Putamen (tissue), 1 donor: ENCODE measurements around the gene KIAA0040.

Experiments used
- DNase-seq: peaks from one replicate; pipeline ENCODE4 v3.0.0-alpha.2; 2016; ENCODE audit warnings: low spot score

Gene KIAA0040

GRCh38 chr1:175200678-175201521, 8.3 kb upstream of the KIAA0040 start:
- DNase-seq = no peak

GRCh38 chr1:175198332-175198731, 5.8 kb upstream of the KIAA0040 start:
- DNase-seq = no peak

- DNase-seq = no peak
Observed at GRCh38 chr1:175197531-175197930, 5.0 kb upstream of the KIAA0040 start.

GRCh38 chr1:175195798-175196197, 3.2 kb upstream of the KIAA0040 start:
- DNase-seq = no peak

- no peak for DNase-seq
Observed at GRCh38 chr1:175195281-175195680, 2.7 kb upstream of the KIAA0040 start.

GRCh38 chr1:175193527-175193910, 943 bp upstream of the KIAA0040 start:
- DNase-seq = no peak

- no peak for DNase-seq
Observed at GRCh38 chr1:175192111-175192629, 406 bp downstream of the KIAA0040 start.

GRCh38 chr1:175191659-175192058, 917 bp downstream of the KIAA0040 start:
- no peak for DNase-seq

GRCh38 chr1:175188936-175189335, 3.6 kb downstream of the KIAA0040 start:
- DNase-seq = no peak

GRCh38 chr1:175186433-175187160, 6.0 kb downstream of the KIAA0040 start:
- no peak for DNase-seq

GRCh38 chr1:175185903-175186302, 6.7 kb downstream of the KIAA0040 start:
- no peak for DNase-seq

GRCh38 chr1:175183586-175183985, 9.0 kb downstream of the KIAA0040 start:
- DNase-seq = no peak

GRCh38 chr1:175182201-175182746, 10.3 kb downstream of the KIAA0040 start:
- DNase-seq = no peak

GRCh38 chr1:175179837-175180590, 12.6 kb downstream of the KIAA0040 start:
- no peak for DNase-seq

GRCh38 chr1:175178456-175178855, 14.1 kb downstream of the KIAA0040 start:
- DNase-seq = no peak

GRCh38 chr1:175178056-175178455, 14.5 kb downstream of the KIAA0040 start:
- DNase-seq = no peak

- DNase-seq = no peak
Observed at GRCh38 chr1:175176246-175176645, 16.3 kb downstream of the KIAA0040 start.

- no peak for DNase-seq
Observed at GRCh38 chr1:175174309-175175102, 18.1 kb downstream of the KIAA0040 start.

GRCh38 chr1:175173531-175173930, 19.0 kb downstream of the KIAA0040 start:
- DNase-seq = no peak

GRCh38 chr1:175172503-175172902, 20.1 kb downstream of the KIAA0040 start:
- no peak for DNase-seq
